Smooth muscle cell (in vitro differentiated cells): ENCODE results near the gene EVX1. TPM values are rescaled to one million over a fixed set of nuclear protein-coding genes. Genes with fewer than 3 reads are reported as not detected.
A peak's percentile ranks its signal among the peaks of the same experiment; 100 is the strongest.

Experiments
- DNase-seq: peaks from one replicate; lab custom pipeline; 2025; ENCODE audit not compliant: unreplicated experiment; lab: John Stamatoyannopoulos, UW
- H2AFZ ChIP-seq: fragments of 200-600 bp; sonication (generic); 2 replicates; pipeline ENCODE4 v1.6.0; 2016; ENCODE audit warnings: antibody characterized with exemption, low read depth, mild to moderate bottlenecking
- H3F3A ChIP-seq: fragments of 200-600 bp; sonication (generic); 2 replicates; pipeline ENCODE4 v1.6.0; 2017; ENCODE audit warnings: antibody characterized with exemption, low read depth
- H3K27ac ChIP-seq: fragments of 200-600 bp; sonication (generic); 2 replicates; pipeline ENCODE4 v1.5.1; 2016; ENCODE audit warnings: low read depth, mild to moderate bottlenecking
- H3K27me3 ChIP-seq: fragments of 200-600 bp; sonication (generic); 2 replicates; pipeline ENCODE4 v1.6.1; 2016; ENCODE audit warnings: low read depth, mild to moderate bottlenecking
- H3K36me3 ChIP-seq: fragments of 200-600 bp; sonication (generic); 2 replicates; pipeline ENCODE4 v1.5.1; 2016; ENCODE audit warnings: low read depth
- H3K4me1 ChIP-seq: fragments of 200-600 bp; sonication (generic); 2 replicates; pipeline ENCODE4 v1.5.1; 2016; ENCODE audit warnings: low read depth
- H3K4me2 ChIP-seq: fragments of 200-600 bp; sonication (generic); 2 replicates; pipeline ENCODE4 v1.6.0; 2016; ENCODE audit warnings: mild to moderate bottlenecking
- H3K4me3 ChIP-seq: fragments of 200-600 bp; sonication (generic); 2 replicates; pipeline ENCODE4 v1.5.1; 2016; ENCODE audit warnings: mild to moderate bottlenecking
- H3K79me2 ChIP-seq: fragments of 200-600 bp; sonication (generic); 2 replicates; pipeline ENCODE4 v1.6.0; 2016; ENCODE audit warnings: low read depth, mild to moderate bottlenecking
- H3K9ac ChIP-seq: fragments of 200-600 bp; sonication (generic); 2 replicates; pipeline ENCODE4 v1.6.0; 2016; ENCODE audit warnings: low read depth
- H3K9me3 ChIP-seq: fragments of 200-600 bp; sonication (generic); replicated peaks from 2 replicates; pipeline ENCODE4 v1.5.1; 2016; ENCODE audit warnings: low read depth
- H4K20me1 ChIP-seq: fragments of 200-600 bp; sonication (generic); 2 replicates; pipeline ENCODE4 v1.6.0; 2016; ENCODE audit warnings: low read depth
- WGBS: methylation state at CpG from one replicate; pipeline ENCODE4 v1.1.7; 2016; ENCODE audit warnings: low lambda C conversion rate; 5-methylcytosine and 5-hydroxymethylcytosine counted together
- polyA plus RNA-seq: library from polyadenylated mRNA; unstranded; fragments of >200 nt; fragmentation: Nextera tagmentation; extraction: Ambion mirVana; gene quantifications from 2 replicates; pipeline ENCODE4 v1.2.1, GENCODE V29; 2016
- total RNA-seq: library from RNA; depleted of rRNA; stranded (reverse); fragments of >200 nt; gene quantifications from 2 replicates; pipeline ENCODE4 v1.2.3, GENCODE V29; 2014
- TF ChIP-seq, protein P1 (sequence below): fragments of 200-600 bp; sonication (generic); IDR thresholded peaks from 2 replicates; pipeline ENCODE4 v1.5.1; 2017; ENCODE audit warnings: borderline replicate concordance, mild to moderate bottlenecking, antibody characterized with exemption; ENCODE audit not compliant: insufficient read depth, poor library complexity, severe bottlenecking

EVX1 gene
- total and polyA plus RNA-seq, 2 experiments from 2014 or later, result 0.36 to 2.0 TPM

DNA sequence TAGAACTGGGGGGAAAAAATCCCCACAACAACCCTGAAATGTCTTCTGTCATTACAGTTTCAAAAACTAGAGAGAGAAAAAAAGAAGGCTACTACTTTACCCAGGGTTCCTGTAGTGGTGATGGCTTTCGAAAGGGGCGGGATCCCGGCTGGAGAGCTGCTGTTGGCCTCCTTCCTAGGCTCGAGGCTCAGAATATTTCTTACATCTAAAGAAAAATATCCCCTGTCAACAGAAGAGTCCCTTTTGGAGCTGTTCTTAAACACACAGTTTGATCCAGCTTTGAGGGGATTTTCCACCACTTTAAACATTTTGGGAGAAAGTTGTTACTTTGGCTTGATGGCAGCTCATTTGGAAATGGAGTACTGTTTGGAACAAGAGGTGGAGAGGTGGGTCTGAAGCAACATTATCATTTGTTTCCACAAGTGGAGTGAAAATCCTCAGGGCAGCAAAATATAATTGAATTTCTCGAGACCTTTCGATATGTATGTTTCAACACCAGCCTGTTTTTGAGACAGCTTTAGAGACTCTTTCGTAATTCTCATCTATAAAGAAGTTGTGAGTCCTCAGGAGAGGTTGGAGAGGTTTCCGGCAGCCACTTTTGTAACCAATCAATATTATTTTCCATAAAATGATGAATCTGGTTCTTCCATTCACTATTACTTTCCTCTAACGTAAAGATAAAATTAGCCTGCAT is 47.8 kb upstream of the EVX1 start:
- H3K4me1 ChIP-seq, result no peaks in the 10 kb centered on the region
- peaks cover 5% of the 10 kb centered on the region for H3F3A ChIP-seq
- peak overlapping the region; percentile 87 for H3K27ac ChIP-seq
- no peaks in the 10 kb centered on the region for H3K27me3 ChIP-seq
- no peak for DNase-seq
- H3K9me3 ChIP-seq, result no peaks in the 10 kb centered on the region
- 40% methylated on average over 9 of the region's 9 CpGs for whole genome bisulfite sequencing
- H3K36me3 ChIP-seq, result no peaks in the 10 kb centered on the region
- peak overlapping the region; percentile 67 for H3K4me3 ChIP-seq
- peaks cover 45% of the 10 kb centered on the region for H4K20me1 ChIP-seq
- TF ChIP-seq, protein P1, sequence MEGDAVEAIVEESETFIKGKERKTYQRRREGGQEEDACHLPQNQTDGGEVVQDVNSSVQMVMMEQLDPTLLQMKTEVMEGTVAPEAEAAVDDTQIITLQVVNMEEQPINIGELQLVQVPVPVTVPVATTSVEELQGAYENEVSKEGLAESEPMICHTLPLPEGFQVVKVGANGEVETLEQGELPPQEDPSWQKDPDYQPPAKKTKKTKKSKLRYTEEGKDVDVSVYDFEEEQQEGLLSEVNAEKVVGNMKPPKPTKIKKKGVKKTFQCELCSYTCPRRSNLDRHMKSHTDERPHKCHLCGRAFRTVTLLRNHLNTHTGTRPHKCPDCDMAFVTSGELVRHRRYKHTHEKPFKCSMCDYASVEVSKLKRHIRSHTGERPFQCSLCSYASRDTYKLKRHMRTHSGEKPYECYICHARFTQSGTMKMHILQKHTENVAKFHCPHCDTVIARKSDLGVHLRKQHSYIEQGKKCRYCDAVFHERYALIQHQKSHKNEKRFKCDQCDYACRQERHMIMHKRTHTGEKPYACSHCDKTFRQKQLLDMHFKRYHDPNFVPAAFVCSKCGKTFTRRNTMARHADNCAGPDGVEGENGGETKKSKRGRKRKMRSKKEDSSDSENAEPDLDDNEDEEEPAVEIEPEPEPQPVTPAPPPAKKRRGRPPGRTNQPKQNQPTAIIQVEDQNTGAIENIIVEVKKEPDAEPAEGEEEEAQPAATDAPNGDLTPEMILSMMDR, result no peak
- H3K79me2 ChIP-seq, result peaks cover 96% of the 10 kb centered on the region
- peak overlapping the region; percentile 89 for H3K4me2 ChIP-seq
- peak overlapping the region; percentile 2 for H2AFZ ChIP-seq
- peak overlapping the region; percentile 66 for H3K9ac ChIP-seq

DNA sequence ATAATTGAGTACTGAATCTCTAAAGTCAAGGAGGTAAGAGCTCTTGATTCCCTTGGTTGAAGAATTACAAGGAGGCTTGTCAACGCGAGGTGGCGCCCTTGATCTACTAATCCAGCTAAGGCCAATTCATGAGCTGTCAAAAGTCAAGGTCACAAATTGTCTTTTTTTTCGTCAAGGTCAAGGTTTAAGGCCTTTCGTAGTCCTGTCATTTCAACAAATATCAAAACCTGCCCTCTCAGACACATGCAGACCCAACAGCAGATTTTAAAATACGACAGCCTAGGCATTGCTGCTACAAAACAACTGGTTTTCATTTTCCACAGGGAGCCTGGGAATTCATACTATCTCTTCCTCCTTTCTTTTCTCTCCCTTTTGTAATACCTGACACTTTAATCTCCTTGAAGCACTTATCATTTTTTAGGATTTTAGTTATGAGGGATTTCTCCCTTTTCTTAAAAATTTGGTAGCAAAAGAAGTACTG is 46.3 kb upstream of the EVX1 start:
- Histone ChIP-seq H3K4me1 (no peaks in the 10 kb centered on the region), H3K79me2 (peaks cover 87% of the 10 kb centered on the region), H3K36me3 (no peaks in the 10 kb centered on the region), H3K4me3 (peak overlapping the region; percentile 67), H3K27ac (no peak overlapping the region), H4K20me1 (peaks cover 45% of the 10 kb centered on the region), H3K9me3 (no peaks in the 10 kb centered on the region), H3K9ac (no peak overlapping the region), H3K27me3 (no peaks in the 10 kb centered on the region), H3F3A (peaks cover 8% of the 10 kb centered on the region), H3K4me2 (peak overlapping the region; percentile 89), H2AFZ (no peak overlapping the region)
- no peak for DNase-seq
- WGBS, result 2% methylated on average over 6 of the region's 6 CpGs
- TF ChIP-seq, protein P1, result peak; percentile 88

DNA sequence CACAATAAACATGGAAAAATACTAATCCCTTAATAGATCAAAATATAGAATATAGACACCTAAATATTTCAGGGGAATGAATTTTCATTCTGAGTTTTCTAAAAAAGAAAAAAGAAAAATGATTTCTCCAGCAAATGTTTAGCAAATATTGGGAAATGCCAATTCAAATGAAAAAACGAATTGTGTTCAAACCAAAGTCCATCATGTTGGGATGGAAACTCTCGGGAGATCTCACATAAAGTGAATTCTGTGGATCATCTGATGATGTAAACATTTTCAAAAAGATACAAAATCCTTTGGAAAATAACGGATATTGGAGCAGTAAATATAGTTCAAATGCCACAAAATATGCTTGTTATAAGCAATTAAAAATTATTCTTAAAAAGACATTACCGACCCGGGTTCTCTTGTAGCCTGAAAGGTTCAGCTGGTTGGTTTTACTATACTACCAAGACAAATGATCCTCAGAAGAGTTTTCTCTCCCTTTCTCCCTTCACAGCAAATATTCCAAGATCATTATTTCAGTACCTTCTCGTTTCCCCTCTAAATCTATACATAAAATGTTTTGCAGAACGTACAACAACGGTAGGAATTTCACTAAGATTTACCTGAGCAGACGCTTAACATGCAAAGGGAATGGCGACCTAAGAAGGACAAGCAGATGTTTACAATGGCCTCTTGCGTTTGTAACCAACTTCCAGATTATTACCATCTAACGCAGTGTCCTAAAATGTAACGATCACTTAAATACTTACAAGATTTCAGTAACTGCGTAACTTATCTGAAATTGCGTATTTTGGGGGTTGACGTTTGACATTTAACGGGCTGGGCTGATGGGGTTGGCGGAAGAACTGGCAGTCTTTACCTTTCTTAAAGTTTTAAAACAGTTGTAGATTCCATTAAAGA is 45.2 kb upstream of the EVX1 start:
- no peak overlapping the region for H3K27ac ChIP-seq
- DNase-seq, result no peak
- TF ChIP-seq, protein P1, result no peak
- H3K4me2 ChIP-seq, result peak overlapping the region; percentile 89
- peaks cover 87% of the 10 kb centered on the region for H3K79me2 ChIP-seq
- H3K9ac ChIP-seq, result peak overlapping the region; percentile 52
- peak overlapping the region; percentile 67 for H3K4me3 ChIP-seq
- peaks cover 45% of the 10 kb centered on the region for H4K20me1 ChIP-seq
- 14% methylated on average over 18 of the region's 18 CpGs for WGBS
- H3K9me3 ChIP-seq, result no peaks in the 10 kb centered on the region
- H3K36me3 ChIP-seq, result no peaks in the 10 kb centered on the region
- H3K27me3 ChIP-seq, result no peaks in the 10 kb centered on the region
- H3K4me1 ChIP-seq, result no peaks in the 10 kb centered on the region
- H3F3A ChIP-seq, result peaks cover 13% of the 10 kb centered on the region
- peak overlapping the region; percentile 44 for H2AFZ ChIP-seq
